Suprapubic skin (tissue), 4 donors: Measurements from ENCODE around the gene SPOCK1. TPM values are rescaled to one million over a fixed set of nuclear protein-coding genes. Genes with fewer than 3 reads are reported as not detected.

ENCODE experiments used
- DNase-seq, 2 donors: peaks; one replicate each; pipeline ENCODE4 v3.0.0-alpha.2; 2019; ENCODE audit warnings: low spot score in 2 of 2
- H3K27ac ChIP-seq: fragments of 200-600 bp; sonication (generic); one replicate; pipeline ENCODE4 v1.5.1; 2019
- H3K27me3 ChIP-seq: fragments of 200-600 bp; sonication (generic); one replicate; pipeline ENCODE4 v1.5.1; 2019
- H3K36me3 ChIP-seq: fragments of 200-600 bp; sonication (generic); one replicate; pipeline ENCODE4 v1.5.1; 2019
- H3K4me1 ChIP-seq: fragments of 200-600 bp; sonication (generic); one replicate; pipeline ENCODE4 v1.5.1; 2019
- H3K4me3 ChIP-seq: fragments of 200-600 bp; sonication (generic); one replicate; pipeline ENCODE4 v1.5.1; 2019; ENCODE audit warnings: mild to moderate bottlenecking
- H3K9me3 ChIP-seq: fragments of 200-600 bp; sonication (generic); one replicate; pipeline ENCODE4 v1.5.1; 2019
- CTCF ChIP-seq, 2 donors: fragments of 200-600 bp in 1 of 2; fragments of 450-650 bp in 1 of 2; sonication (generic) in 1 of 2; IDR thresholded peaks; one replicate each; pipeline ENCODE4 v1.5.1; 2016 to 2019; ENCODE audit warnings: antibody characterized with exemption in 2 of 2, mild to moderate bottlenecking in 1 of 2, moderate library complexity in 1 of 2
- EP300 ChIP-seq: sonication (generic); formaldehyde crosslinking; IDR thresholded peaks from one replicate; pipeline ENCODE4 v1.6.1; 2017; ENCODE audit warnings: antibody characterized with exemption
- POLR2A ChIP-seq, 2 donors: fragments of 450-650 bp; IDR thresholded peaks; one replicate each; pipeline ENCODE4 v1.6.1; 2017; ENCODE audit warnings: antibody characterized with exemption in 2 of 2, mild to moderate bottlenecking in 2 of 2, moderate library complexity in 2 of 2
- POLR2AphosphoS5 ChIP-seq, 3 donors: sonication (generic); formaldehyde crosslinking; IDR thresholded peaks; one replicate each; pipeline ENCODE4 v1.6.1; 2017; ENCODE audit warnings: antibody characterized with exemption in 3 of 3
- WGBS: methylation state at CpG from one replicate; pipeline ENCODE4 v1.1.5; 2018; 5-methylcytosine and 5-hydroxymethylcytosine counted together
- total RNA-seq, 4 donors: library from RNA; depleted of rRNA; stranded (reverse); fragments of >200 nt; gene quantifications; one replicate each; pipeline ENCODE4 v1.1.0, GENCODE V29; 2016

Gene SPOCK1
- total RNA-seq, 4 donors from 2014 or later: 3.9 to 11.6 (median 5.4) TPM

GRCh38 chr5:137410234-137411010 lies 88.7 kb downstream of the SPOCK1 start:
- H3K4me3 ChIP-seq: no peak overlapping the region
- no peaks in the 10 kb centered on the region for H3K9me3 ChIP-seq
- H3K4me1 ChIP-seq: no peaks in the 10 kb centered on the region
- H3K27me3 ChIP-seq: no peaks in the 10 kb centered on the region
- no peak for DNase-seq
- 86% methylated on average over 3 of the region's 4 CpGs for WGBS
- TF ChIP-seq POLR2AphosphoS5 (IDR thresholded peaks at IDR 0.05) (no peak), CTCF (IDR thresholded peaks at IDR 0.05) (no peak), EP300 (no peak), POLR2A (IDR thresholded peaks at IDR 0.05) (no peak)
- H3K36me3 ChIP-seq: no peaks in the 10 kb centered on the region
- H3K27ac ChIP-seq: no peak overlapping the region

- H3K4me3 ChIP-seq: no peak overlapping the region
- TF ChIP-seq POLR2A (IDR thresholded peaks at IDR 0.05): no peak
- TF ChIP-seq CTCF (IDR thresholded peaks at IDR 0.05): no peak
- no peak for TF ChIP-seq POLR2AphosphoS5 (IDR thresholded peaks at IDR 0.05)
- H3K4me1 ChIP-seq: no peaks in the 10 kb centered on the region
Measured at GRCh38 chr5:137409736-137410135, 89.4 kb downstream of the SPOCK1 start.

GRCh38 chr5:137407090-137407489 lies 92.0 kb downstream of the SPOCK1 start:
- no peaks in the 10 kb centered on the region for H3K36me3 ChIP-seq
- no peak overlapping the region for H3K27ac ChIP-seq
- no peak overlapping the region for H3K4me3 ChIP-seq
- WGBS: 39% methylated on average over 2 of the region's 2 CpGs
- H3K27me3 ChIP-seq: no peaks in the 10 kb centered on the region
- no peak for TF ChIP-seq EP300
- TF ChIP-seq CTCF (IDR thresholded peaks at IDR 0.05): no peak
- TF ChIP-seq POLR2A (IDR thresholded peaks at IDR 0.05): no peak
- TF ChIP-seq POLR2AphosphoS5 (IDR thresholded peaks at IDR 0.05): no peak
- no peak for DNase-seq
- no peaks in the 10 kb centered on the region for H3K4me1 ChIP-seq
- H3K9me3 ChIP-seq: no peaks in the 10 kb centered on the region

More at GRCh38 chr5:137409736-137410135, 89.4 kb downstream of the SPOCK1 start:
- DNase-seq: no peak
- Histone ChIP-seq H3K27ac (no peak overlapping the region), H3K27me3 (no peaks in the 10 kb centered on the region), H3K9me3 (no peaks in the 10 kb centered on the region), H3K36me3 (no peaks in the 10 kb centered on the region)

- TF ChIP-seq POLR2AphosphoS5 (IDR thresholded peaks at IDR 0.05) (no peak), EP300 (no peak), CTCF (IDR thresholded peaks at IDR 0.05) (no peak), POLR2A (IDR thresholded peaks at IDR 0.05) (no peak)
- Histone ChIP-seq H3K9me3 (no peaks in the 10 kb centered on the region), H3K36me3 (no peaks in the 10 kb centered on the region), H3K4me3 (no peak overlapping the region), H3K27me3 (no peaks in the 10 kb centered on the region), H3K4me1 (no peaks in the 10 kb centered on the region), H3K27ac (no peak overlapping the region)
- WGBS: 65% methylated on average over 10 of the region's 10 CpGs
- no peak for DNase-seq
Measured at GRCh38 chr5:137405393-137405792, 93.7 kb downstream of the SPOCK1 start.

GRCh38 chr5:137403869-137404268 lies 95.3 kb downstream of the SPOCK1 start:
- H3K27ac ChIP-seq: no peak overlapping the region
- H3K27me3 ChIP-seq: no peaks in the 10 kb centered on the region
- no peaks in the 10 kb centered on the region for H3K36me3 ChIP-seq
- no peak for TF ChIP-seq POLR2A (IDR thresholded peaks at IDR 0.05)
- TF ChIP-seq POLR2AphosphoS5 (IDR thresholded peaks at IDR 0.05): no peak
- no peak for TF ChIP-seq EP300
- TF ChIP-seq CTCF (IDR thresholded peaks at IDR 0.05): no peak
- H3K4me1 ChIP-seq: no peaks in the 10 kb centered on the region
- H3K4me3 ChIP-seq: no peak overlapping the region
- DNase-seq: no peak
- H3K9me3 ChIP-seq: no peaks in the 10 kb centered on the region
- 88% methylated on average over 8 of the region's 8 CpGs for WGBS
